Body of pancreas (tissue), 4 donors: ENCODE results near the gene S1PR5.

Experiments
- CTCF ChIP-seq, 7 experiments: fragments of 450-650 bp in 4 of 7; fragments of 200-600 bp in 3 of 7; sonication (generic) in 3 of 7; IDR thresholded peaks; one replicate each; pipeline ENCODE4 v1.5.1; 2016 to 2019; ENCODE audit warnings: antibody characterized with exemption in 7 of 7
- POLR2A ChIP-seq, 3 donors: fragments of 450-650 bp; IDR thresholded peaks; one replicate each; pipeline ENCODE4 v1.6.1; 2016; ENCODE audit warnings: antibody characterized with exemption in 3 of 3, mild to moderate bottlenecking in 2 of 3

- TF ChIP-seq CTCF (IDR thresholded peaks at IDR 0.05), result no peak
- TF ChIP-seq POLR2A (IDR thresholded peaks at IDR 0.05), result no peak
Observed at GRCh38 chr19:10517760-10518443, 655 bp upstream of the S1PR5 start.
